ENCODE data around the gene RASGEF1C. TPM values are rescaled to one million over a fixed set of nuclear protein-coding genes. Genes with fewer than 3 reads are reported as not detected.

The RASGEF1C gene
- total RNA-seq, 2 experiments from 2014 or later: not detected

DNA sequence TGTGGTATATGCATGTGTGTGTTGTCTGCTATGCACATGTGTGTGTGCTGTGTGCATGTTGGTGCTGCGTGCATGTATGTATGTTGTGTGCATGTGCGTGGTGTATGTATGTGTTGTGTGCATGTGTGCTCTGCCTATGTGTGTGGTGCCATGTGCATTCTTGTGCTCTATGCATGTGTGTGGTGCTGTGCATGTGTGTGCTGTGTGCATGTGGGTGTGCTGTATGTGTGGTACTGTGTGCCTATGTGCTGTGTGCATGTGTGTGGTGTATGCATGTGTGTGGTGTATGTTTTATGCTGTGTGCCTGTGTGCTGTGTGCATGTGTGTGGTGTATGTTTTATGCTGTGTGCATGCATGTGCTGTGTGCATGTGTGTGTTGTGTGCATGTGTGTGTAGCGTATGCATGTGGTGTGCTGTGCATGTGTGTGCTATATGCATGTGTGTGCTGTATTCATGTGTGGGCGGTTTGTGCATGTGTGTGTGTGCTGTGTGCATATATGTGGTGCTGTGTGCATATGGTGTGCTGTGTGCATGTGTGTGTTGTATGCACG lies 4.7 kb upstream of the RASGEF1C start:
- Histone ChIP-seq H3K79me2 (ENCODE audit: insufficient read depth, low read depth, low read length) (no peaks in the 10 kb centered on the region), H2AFZ (ENCODE audit: low read length) (no peak overlapping the region), H3K27ac (ENCODE audit: low read depth, low read length, poor library complexity, severe bottlenecking) (no peak overlapping the region), H3K36me3 (ENCODE audit: insufficient read depth, low read length) (no peaks in the 10 kb centered on the region), H3K4me2 (ENCODE audit: low read length) (no peak overlapping the region), H3K4me1 (ENCODE audit: insufficient read depth, low read length, poor library complexity, severe bottlenecking) (no peaks in the 10 kb centered on the region), H4K20me1 (ENCODE audit: insufficient read depth, low read length) (no peaks in the 10 kb centered on the region), H3K4me3 (ENCODE audit: low read depth, low read length, poor library complexity, severe bottlenecking) (no peak overlapping the region), H3K9me2 (ENCODE audit: insufficient read depth, low read length) (no peaks in the 10 kb centered on the region), H3K9me3 (ENCODE audit: low read length) (no peaks in the 10 kb centered on the region)
- POLR2A ChIA-PET: no interaction called here
- no TSS peak for BruUV-seq (replicated peaks)
- TF ChIP-seq, protein P1, sequence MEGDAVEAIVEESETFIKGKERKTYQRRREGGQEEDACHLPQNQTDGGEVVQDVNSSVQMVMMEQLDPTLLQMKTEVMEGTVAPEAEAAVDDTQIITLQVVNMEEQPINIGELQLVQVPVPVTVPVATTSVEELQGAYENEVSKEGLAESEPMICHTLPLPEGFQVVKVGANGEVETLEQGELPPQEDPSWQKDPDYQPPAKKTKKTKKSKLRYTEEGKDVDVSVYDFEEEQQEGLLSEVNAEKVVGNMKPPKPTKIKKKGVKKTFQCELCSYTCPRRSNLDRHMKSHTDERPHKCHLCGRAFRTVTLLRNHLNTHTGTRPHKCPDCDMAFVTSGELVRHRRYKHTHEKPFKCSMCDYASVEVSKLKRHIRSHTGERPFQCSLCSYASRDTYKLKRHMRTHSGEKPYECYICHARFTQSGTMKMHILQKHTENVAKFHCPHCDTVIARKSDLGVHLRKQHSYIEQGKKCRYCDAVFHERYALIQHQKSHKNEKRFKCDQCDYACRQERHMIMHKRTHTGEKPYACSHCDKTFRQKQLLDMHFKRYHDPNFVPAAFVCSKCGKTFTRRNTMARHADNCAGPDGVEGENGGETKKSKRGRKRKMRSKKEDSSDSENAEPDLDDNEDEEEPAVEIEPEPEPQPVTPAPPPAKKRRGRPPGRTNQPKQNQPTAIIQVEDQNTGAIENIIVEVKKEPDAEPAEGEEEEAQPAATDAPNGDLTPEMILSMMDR (conservative IDR thresholded peaks at IDR 0.05; ENCODE audit: low read length): no peak
- TF ChIP-seq EZH2phosphoT487 (IDR thresholded peaks at IDR 0.05; ENCODE audit: borderline replicate concordance, low read depth, low read length): no peak
- no peak for DNase-seq (ENCODE audit: low spot score)
- intact Hi-C loops (cut with micrococcal nuclease; ENCODE audit: unreplicated experiment): no loop called here
- CTCF ChIA-PET (ENCODE audit: unreplicated experiment): no interaction called here

- H3K27ac ChIP-seq (ENCODE audit: low read depth, low read length, poor library complexity, severe bottlenecking): no peak overlapping the region
- TF ChIP-seq EZH2phosphoT487 (IDR thresholded peaks at IDR 0.05; ENCODE audit: borderline replicate concordance, low read depth, low read length): no peak
- TF ChIP-seq, protein P1 (conservative IDR thresholded peaks at IDR 0.05; ENCODE audit: low read length): no peak
- no TSS peak for BruUV-seq (replicated peaks)
- H3K4me3 ChIP-seq (ENCODE audit: low read depth, low read length, poor library complexity, severe bottlenecking): no peak overlapping the region
- H3K9me3 ChIP-seq (ENCODE audit: low read length): no peaks in the 10 kb centered on the region
- H4K20me1 ChIP-seq (ENCODE audit: insufficient read depth, low read length): no peaks in the 10 kb centered on the region
- CTCF ChIA-PET (ENCODE audit: unreplicated experiment): no interaction called here
- H3K4me2 ChIP-seq (ENCODE audit: low read length): no peak overlapping the region
- H3K9me2 ChIP-seq (ENCODE audit: insufficient read depth, low read length): no peaks in the 10 kb centered on the region
- H3K36me3 ChIP-seq (ENCODE audit: insufficient read depth, low read length): no peaks in the 10 kb centered on the region
- no peaks in the 10 kb centered on the region for H3K79me2 ChIP-seq (ENCODE audit: insufficient read depth, low read depth, low read length)
- DNase-seq (ENCODE audit: low spot score): no peak
- intact Hi-C loops (cut with micrococcal nuclease; ENCODE audit: unreplicated experiment): no loop called here
- H3K4me1 ChIP-seq (ENCODE audit: insufficient read depth, low read length, poor library complexity, severe bottlenecking): no peaks in the 10 kb centered on the region
- POLR2A ChIA-PET: no interaction called here
- H2AFZ ChIP-seq (ENCODE audit: low read length): no peak overlapping the region
These were observed 4.2 kb upstream of the RASGEF1C start for GRCh38 chr5:180213256-180213600.

DNA sequence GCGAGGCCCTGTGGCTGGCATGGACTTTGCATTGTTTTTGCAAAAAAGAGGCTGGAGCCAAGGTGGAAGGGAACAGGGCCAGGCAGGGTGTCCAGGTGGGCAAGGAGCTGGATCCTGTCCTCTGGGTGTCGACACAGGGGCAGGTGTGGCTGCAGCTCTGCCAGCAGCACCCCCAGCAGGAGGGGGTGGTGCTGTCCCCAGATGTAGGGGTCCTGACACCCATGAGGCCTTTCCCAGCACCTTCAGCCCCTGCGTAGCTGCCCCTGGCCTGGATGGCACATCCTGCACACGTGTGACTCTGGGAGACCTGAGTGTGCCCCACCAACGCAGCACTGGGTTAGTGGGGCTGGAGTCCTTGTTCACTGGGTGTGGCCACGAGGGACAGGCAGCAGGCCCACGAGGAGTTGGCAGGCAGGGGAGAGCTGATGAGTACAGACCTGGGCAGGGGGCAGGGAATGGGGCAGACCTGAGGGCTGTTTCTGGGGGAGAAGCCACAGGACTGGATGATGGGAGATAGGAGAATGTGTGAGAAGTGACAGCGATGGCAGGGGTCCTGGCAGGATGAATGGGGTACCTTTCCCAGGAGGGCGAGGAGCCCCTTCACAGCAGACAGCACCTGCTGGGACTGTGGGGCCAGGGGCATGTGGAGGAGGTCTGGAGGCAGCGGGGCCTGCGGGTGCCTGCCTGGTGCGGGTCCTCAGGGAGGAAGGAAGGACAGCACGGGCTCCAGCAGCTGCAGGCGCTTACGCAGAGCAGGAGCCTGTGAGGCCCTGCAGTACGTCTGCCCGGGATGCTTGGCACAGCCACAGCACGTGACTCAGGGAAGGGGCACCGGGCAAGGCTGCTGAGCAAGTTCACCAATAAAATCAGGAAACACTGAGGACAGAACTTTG lies 3.6 kb upstream of the RASGEF1C start:
- POLR2A ChIA-PET: no interaction called here
- no peaks in the 10 kb centered on the region for H3K9me3 ChIP-seq (ENCODE audit: low read length)

More for the DNA sequence above, 3.6 kb upstream of the RASGEF1C start:
- intact Hi-C loops (cut with micrococcal nuclease; ENCODE audit: unreplicated experiment): no loop called here
- TF ChIP-seq, protein P1 (conservative IDR thresholded peaks at IDR 0.05; ENCODE audit: low read length): no peak
- no peak for TF ChIP-seq EZH2phosphoT487 (IDR thresholded peaks at IDR 0.05; ENCODE audit: borderline replicate concordance, low read depth, low read length)
- no peak overlapping the region for H2AFZ ChIP-seq (ENCODE audit: low read length)
- H3K4me1 ChIP-seq (ENCODE audit: insufficient read depth, low read length, poor library complexity, severe bottlenecking): no peaks in the 10 kb centered on the region
- H3K4me2 ChIP-seq (ENCODE audit: low read length): no peak overlapping the region
- no peaks in the 10 kb centered on the region for H3K36me3 ChIP-seq (ENCODE audit: insufficient read depth, low read length)
- no TSS peak for BruUV-seq (replicated peaks)
- H3K79me2 ChIP-seq (ENCODE audit: insufficient read depth, low read depth, low read length): no peaks in the 10 kb centered on the region
- H3K9me2 ChIP-seq (ENCODE audit: insufficient read depth, low read length): no peaks in the 10 kb centered on the region
- H4K20me1 ChIP-seq (ENCODE audit: insufficient read depth, low read length): no peaks in the 10 kb centered on the region
- H3K27ac ChIP-seq (ENCODE audit: low read depth, low read length, poor library complexity, severe bottlenecking): no peak overlapping the region
- DNase-seq (ENCODE audit: low spot score): no peak
- no peak overlapping the region for H3K4me3 ChIP-seq (ENCODE audit: low read depth, low read length, poor library complexity, severe bottlenecking)
- CTCF ChIA-PET (ENCODE audit: unreplicated experiment): no interaction called here
